GM12878 (cell line): ENCODE data around the gene TMEM52B. TPM values are rescaled to one million over a fixed set of nuclear protein-coding genes. Genes with fewer than 3 reads are reported as not detected.

Source experiments
- ATAC-seq: fragments of 200-7000 bp; cut with Tn5 transposase; 3 replicates; pipeline ENCODE4 v1.9.1; 2020; ENCODE audit warnings: mild to moderate bottlenecking, moderate library complexity
- BruUV-seq: library from RNA; stranded (reverse); fragments of 400-500 nt; replicated peaks from 2 replicates; lab custom pipeline; 2021; lab: Mats Ljungman, UMichigan
- CTCF ChIA-PET: fragments of 300-600 bp; sonication (Branson Sonifier 250); formaldehyde crosslinking; extraction: SDS; loops from one replicate; lab custom pipeline; 2021; ENCODE audit warnings: inconsistent platforms; lab: Yijun Ruan, JAX
- POLR2A ChIA-PET: fragments of 350-600 bp; formaldehyde crosslinking; extraction: SDS; loops from one replicate; lab custom pipeline; 2021; ENCODE audit warnings: inconsistent platforms; lab: Charles Lee
- RAD21 ChIA-PET: fragments of 300-600 bp; sonication (Branson Sonifier 250); formaldehyde crosslinking; loops from one replicate; lab custom pipeline; 2023; ENCODE audit warnings: antibody characterized with exemption; ENCODE audit not compliant: unreplicated experiment; lab: Charles Lee
- SMC1A ChIA-PET: fragments of 300-600 bp; sonication (Branson Sonifier 250); formaldehyde crosslinking; loops from one replicate; lab custom pipeline; 2023; ENCODE audit not compliant: unreplicated experiment, uncharacterized antibody; lab: Charles Lee
- DNase-seq: peaks from one replicate; pipeline ENCODE4 v3.0.0-alpha.2; 2011; ENCODE audit warnings: low read depth, low spot score
- FAIRE-seq: peaks from 3 replicates; lab custom pipeline; 2011; peaks lifted over from hg19 to GRCh38; lab: Jason Lieb, UNC
- H2AFZ ChIP-seq: 2 replicates; pipeline ENCODE4 v1.6.0; 2011; ENCODE audit warnings: low read depth, low read length, control low read depth; ENCODE audit not compliant: control insufficient read depth
- H3K27ac ChIP-seq: 2 replicates; pipeline ENCODE4 v1.5.1; 2011; ENCODE audit warnings: control low read depth; ENCODE audit not compliant: control insufficient read depth, insufficient read depth
- H3K27me3 ChIP-seq, 2 experiments: replicated peaks in 1 of 2; 2 replicates each; pipeline versions ENCODE4 v1.6.0 to v1.6.1; 2011; ENCODE audit warnings: low read length in 1 of 2; ENCODE audit not compliant: control insufficient read depth in 2 of 2, insufficient read depth in 2 of 2
- H3K36me3 ChIP-seq, 2 experiments: 2 replicates each; pipeline ENCODE4 v1.5.1; 2011; ENCODE audit warnings: low read length in 1 of 2; ENCODE audit not compliant: control insufficient read depth in 2 of 2, insufficient read depth in 2 of 2
- H3K4me1 ChIP-seq: 2 replicates; pipeline ENCODE4 v1.6.1; 2011; ENCODE audit warnings: mild to moderate bottlenecking, low read length, moderate library complexity, mixed read lengths; ENCODE audit not compliant: control insufficient read depth, insufficient read depth
- H3K4me2 ChIP-seq: 2 replicates; pipeline ENCODE4 v1.6.0; 2011; ENCODE audit warnings: control low read depth; ENCODE audit not compliant: control insufficient read depth, insufficient read depth
- H3K4me3 ChIP-seq: fragments of 200-600 bp; sonication (generic); 2 replicates; pipeline ENCODE4 v1.5.1; 2016
- H3K79me2 ChIP-seq: 2 replicates; pipeline ENCODE4 v1.6.0; 2011; ENCODE audit warnings: low read length; ENCODE audit not compliant: control insufficient read depth, insufficient read depth
- H3K9ac ChIP-seq: 2 replicates; pipeline ENCODE4 v1.8.0; 2011; ENCODE audit warnings: low read length, control low read depth, mixed read lengths; ENCODE audit not compliant: control insufficient read depth, insufficient read depth
- H3K9me3 ChIP-seq: replicated peaks from 3 replicates; pipeline ENCODE4 v1.5.1; 2011; ENCODE audit warnings: mild to moderate bottlenecking, low read length; ENCODE audit not compliant: control insufficient read depth, insufficient read depth
- H4K20me1 ChIP-seq: 2 replicates; pipeline ENCODE4 v1.6.0; 2011; ENCODE audit not compliant: control insufficient read depth, insufficient read depth
- JUND ChIP-seq: IDR thresholded peaks from 2 replicates; pipeline ENCODE4 v1.6.1; 2012; ENCODE audit warnings: low read depth, mild to moderate bottlenecking, low read length, improper control_type of control experiment, moderate library complexity
- NBN ChIP-seq: fragments of 450-650 bp; IDR thresholded peaks from 2 replicates; pipeline ENCODE4 v1.6.1; 2016
- RAD51 ChIP-seq: fragments of 450-650 bp; IDR thresholded peaks from 2 replicates; pipeline ENCODE4 v1.6.1; 2016; ENCODE audit warnings: moderate library complexity, mild to moderate bottlenecking, inconsistent platforms
- WGBS: methylation state at CpG from one replicate; pipeline ENCODE4 v1.1.6; 2016; ENCODE audit warnings: low lambda C conversion rate; ENCODE audit not compliant: insufficient replicate concordance, insufficient coverage; ENCODE audit errors: missing lambda C conversion rate; 5-methylcytosine and 5-hydroxymethylcytosine counted together
- in situ Hi-C: fragments of 300-500 bp; cut with MboI; formaldehyde crosslinking; loops from 9 replicates; pipeline ENCODE4 v1.14.3; 2018; ENCODE audit warnings: mixed read lengths
- intact Hi-C: fragments of 100-400 bp; cut with micrococcal nuclease; formaldehyde crosslinking; loops from one replicate; pipeline ENCODE4 v1.14.2; 2022; ENCODE audit not compliant: unreplicated experiment
- polyA plus RNA-seq, 11 experiments: library from polyadenylated mRNA; depleted of rRNA in 4 of 11; unstranded in 6 of 11; stranded (reverse) in 5 of 11; fragments of >200 nt; fragmentation: Nextera tagmentation in 4 of 11; fragmentation: Illumina TruSeq in 1 of 11; extraction: Ambion mirVana in 4 of 11; extraction: Trizol in 1 of 11; gene quantifications; 1 replicate in 1 of 11; 2 replicates in 10 of 11; pipeline versions ENCODE4 v1.2.1 to v1.2.3, GENCODE V29; 2011 to 2016; ENCODE audit warnings: inconsistent platforms in 2 of 11, missing spikeins in 2 of 11, low read depth in 1 of 11
- total RNA-seq, 4 experiments: library from RNA; depleted of rRNA in 3 of 4; stranded (reverse); fragments of >200 nt in 3 of 4; fragmentation: Illumina TruSeq in 1 of 4; extraction: Trizol in 1 of 4; gene quantifications; 2 replicates each; pipeline versions ENCODE4 v1.2.1 to v1.2.3, GENCODE V29; 2013 to 2021
- TF ChIP-seq, protein P1 (sequence below): fragments of 450-650 bp; IDR thresholded peaks from 2 replicates; pipeline ENCODE4 v1.6.1; 2017; ENCODE audit warnings: antibody characterized with exemption, mild to moderate bottlenecking, moderate library complexity
- TF ChIP-seq, protein P2 (sequence below): fragments of 450-650 bp; IDR thresholded peaks from 2 replicates; pipeline ENCODE4 v1.6.1; 2017; ENCODE audit warnings: mild to moderate bottlenecking
- TF ChIP-seq, protein P3 (sequence below): IDR thresholded peaks from 2 replicates; pipeline ENCODE4 v1.6.1; 2011; ENCODE audit warnings: borderline replicate concordance, low read depth, mild to moderate bottlenecking, moderate library complexity, low read length; ENCODE audit not compliant: insufficient read depth, poor library complexity, severe bottlenecking

Gene TMEM52B
- total and polyA plus RNA-seq, 10 of the 15 experiments (the other 5 are each of a cell fraction or from before 2014, with no cell fraction given) = not detected

DNA sequence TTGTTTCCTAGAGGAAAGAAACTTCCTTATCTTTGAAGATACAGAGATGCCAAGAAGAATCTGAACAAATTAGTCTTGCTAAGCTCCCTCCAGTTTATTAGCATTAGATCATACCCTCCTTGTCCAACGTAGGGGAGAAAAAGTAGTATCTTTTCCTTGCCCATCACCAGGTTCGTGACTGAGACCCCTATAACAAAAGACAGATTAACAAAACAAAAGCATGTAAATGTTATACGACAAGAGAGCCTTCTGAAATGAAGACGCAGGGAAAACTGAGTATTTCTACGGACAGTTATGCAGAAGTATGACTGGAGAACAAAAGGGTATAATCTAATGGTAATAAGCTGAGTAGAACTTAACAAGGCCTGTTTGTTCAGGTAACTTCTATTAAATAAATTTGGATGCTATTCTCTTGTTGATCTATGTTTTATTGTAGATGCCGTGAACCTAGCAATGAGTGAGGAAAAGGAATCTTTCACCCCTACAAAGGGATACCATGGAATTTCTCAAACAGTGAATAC, 45.9 kb upstream of the TMEM52B start:
- Histone ChIP-seq H3K4me3 (no peak overlapping the region), H3K9ac (no peak overlapping the region), H3K27ac (no peak overlapping the region), H3K79me2 (no peaks in the 10 kb centered on the region), H3K36me3 (no peaks in the 10 kb centered on the region), H3K4me1 (peaks cover 8% of the 10 kb centered on the region; the same call in 1 of the 2 replicates), H2AFZ (no peak overlapping the region), H3K27me3 (no peaks in the 10 kb centered on the region; a peak in 2 of 4 replicates), H3K4me2 (no peak overlapping the region), H4K20me1 (no peaks in the 10 kb centered on the region), H3K9me3 (peaks cover 5% of the 10 kb centered on the region; the same call in 2 of the 3 replicates)
- intact Hi-C loops = loop anchor here (5.0 kb wide), 1 partner anchor 186 kb away; no protein-coding TSS in a partner anchor
- DNase-seq (no peak), ATAC-seq (no peak), FAIRE-seq (no peak)
- in situ Hi-C loops = no loop called here
- BruUV-seq = no TSS peak
- ChIA-PET CTCF (no interaction called here), POLR2A (no interaction called here), RAD21 (no interaction called here), SMC1A (interaction anchor here (1.2 kb wide), 1 partner anchor 10 kb away, joined by 3 read pairs; no protein-coding TSS in a partner anchor)
- 64% methylated on average over 6 of the region's 6 CpGs for WGBS
- TF ChIP-seq, protein P1, sequence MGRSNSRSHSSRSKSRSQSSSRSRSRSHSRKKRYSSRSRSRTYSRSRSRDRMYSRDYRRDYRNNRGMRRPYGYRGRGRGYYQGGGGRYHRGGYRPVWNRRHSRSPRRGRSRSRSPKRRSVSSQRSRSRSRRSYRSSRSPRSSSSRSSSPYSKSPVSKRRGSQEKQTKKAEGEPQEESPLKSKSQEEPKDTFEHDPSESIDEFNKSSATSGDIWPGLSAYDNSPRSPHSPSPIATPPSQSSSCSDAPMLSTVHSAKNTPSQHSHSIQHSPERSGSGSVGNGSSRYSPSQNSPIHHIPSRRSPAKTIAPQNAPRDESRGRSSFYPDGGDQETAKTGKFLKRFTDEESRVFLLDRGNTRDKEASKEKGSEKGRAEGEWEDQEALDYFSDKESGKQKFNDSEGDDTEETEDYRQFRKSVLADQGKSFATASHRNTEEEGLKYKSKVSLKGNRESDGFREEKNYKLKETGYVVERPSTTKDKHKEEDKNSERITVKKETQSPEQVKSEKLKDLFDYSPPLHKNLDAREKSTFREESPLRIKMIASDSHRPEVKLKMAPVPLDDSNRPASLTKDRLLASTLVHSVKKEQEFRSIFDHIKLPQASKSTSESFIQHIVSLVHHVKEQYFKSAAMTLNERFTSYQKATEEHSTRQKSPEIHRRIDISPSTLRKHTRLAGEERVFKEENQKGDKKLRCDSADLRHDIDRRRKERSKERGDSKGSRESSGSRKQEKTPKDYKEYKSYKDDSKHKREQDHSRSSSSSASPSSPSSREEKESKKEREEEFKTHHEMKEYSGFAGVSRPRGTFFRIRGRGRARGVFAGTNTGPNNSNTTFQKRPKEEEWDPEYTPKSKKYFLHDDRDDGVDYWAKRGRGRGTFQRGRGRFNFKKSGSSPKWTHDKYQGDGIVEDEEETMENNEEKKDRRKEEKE = no peak
- TF ChIP-seq NBN = no peak

DNA sequence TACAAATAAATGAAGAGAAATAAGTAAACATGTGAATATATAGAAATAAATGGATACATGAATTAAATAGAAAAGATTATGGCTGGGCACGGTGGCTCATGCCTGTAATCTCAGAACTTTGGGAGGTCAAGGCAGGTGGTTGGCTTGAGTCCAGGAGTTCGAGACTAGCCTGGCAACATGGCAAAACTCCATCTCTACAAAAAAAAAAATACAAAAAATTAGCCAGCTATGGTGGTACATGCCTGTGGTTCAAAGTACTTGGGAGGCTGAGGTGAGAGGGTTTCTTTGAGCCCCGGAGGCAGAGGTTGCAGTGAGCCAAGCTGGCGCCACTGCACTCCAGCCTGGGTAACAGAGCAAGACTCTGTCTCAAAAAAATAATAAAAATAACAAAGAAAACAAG, 43.7 kb upstream of the TMEM52B start:
- intact Hi-C loops = no loop called here

More for the DNA sequence above, 43.7 kb upstream of the TMEM52B start:
- Histone ChIP-seq H3K27ac (no peak overlapping the region), H3K9me3 (no peaks in the 10 kb centered on the region), H3K36me3 (no peaks in the 10 kb centered on the region), H3K4me1 (peaks cover 4% of the 10 kb centered on the region; the same call in 1 of the 2 replicates), H3K4me2 (no peak overlapping the region), H3K4me3 (no peak overlapping the region), H2AFZ (no peak overlapping the region), H3K9ac (no peak overlapping the region), H3K79me2 (no peaks in the 10 kb centered on the region), H4K20me1 (no peaks in the 10 kb centered on the region), H3K27me3 (no peaks in the 10 kb centered on the region; a peak in 2 of 4 replicates)
- ChIA-PET SMC1A (interaction anchor here (0.9 kb wide), 1 partner anchor 19 kb away, joined by 4 read pairs; no protein-coding TSS in a partner anchor), POLR2A (no interaction called here), CTCF (interaction anchor here (1.8 to 2.0 kb wide), 3 partner anchors 18 to 392 kb away, joined by 4 to 8 read pairs (median 5); no protein-coding TSS in a partner anchor), RAD21 (no interaction called here)
- DNase-seq (no peak), ATAC-seq (no peak), FAIRE-seq (no peak)
- TF ChIP-seq RAD51 = no peak
- TF ChIP-seq, protein P2, sequence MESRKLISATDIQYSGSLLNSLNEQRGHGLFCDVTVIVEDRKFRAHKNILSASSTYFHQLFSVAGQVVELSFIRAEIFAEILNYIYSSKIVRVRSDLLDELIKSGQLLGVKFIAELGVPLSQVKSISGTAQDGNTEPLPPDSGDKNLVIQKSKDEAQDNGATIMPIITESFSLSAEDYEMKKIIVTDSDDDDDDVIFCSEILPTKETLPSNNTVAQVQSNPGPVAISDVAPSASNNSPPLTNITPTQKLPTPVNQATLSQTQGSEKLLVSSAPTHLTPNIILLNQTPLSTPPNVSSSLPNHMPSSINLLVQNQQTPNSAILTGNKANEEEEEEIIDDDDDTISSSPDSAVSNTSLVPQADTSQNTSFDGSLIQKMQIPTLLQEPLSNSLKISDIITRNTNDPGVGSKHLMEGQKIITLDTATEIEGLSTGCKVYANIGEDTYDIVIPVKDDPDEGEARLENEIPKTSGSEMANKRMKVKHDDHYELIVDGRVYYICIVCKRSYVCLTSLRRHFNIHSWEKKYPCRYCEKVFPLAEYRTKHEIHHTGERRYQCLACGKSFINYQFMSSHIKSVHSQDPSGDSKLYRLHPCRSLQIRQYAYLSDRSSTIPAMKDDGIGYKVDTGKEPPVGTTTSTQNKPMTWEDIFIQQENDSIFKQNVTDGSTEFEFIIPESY = no peak
- no peak for TF ChIP-seq JUND
- TF ChIP-seq, protein P3, sequence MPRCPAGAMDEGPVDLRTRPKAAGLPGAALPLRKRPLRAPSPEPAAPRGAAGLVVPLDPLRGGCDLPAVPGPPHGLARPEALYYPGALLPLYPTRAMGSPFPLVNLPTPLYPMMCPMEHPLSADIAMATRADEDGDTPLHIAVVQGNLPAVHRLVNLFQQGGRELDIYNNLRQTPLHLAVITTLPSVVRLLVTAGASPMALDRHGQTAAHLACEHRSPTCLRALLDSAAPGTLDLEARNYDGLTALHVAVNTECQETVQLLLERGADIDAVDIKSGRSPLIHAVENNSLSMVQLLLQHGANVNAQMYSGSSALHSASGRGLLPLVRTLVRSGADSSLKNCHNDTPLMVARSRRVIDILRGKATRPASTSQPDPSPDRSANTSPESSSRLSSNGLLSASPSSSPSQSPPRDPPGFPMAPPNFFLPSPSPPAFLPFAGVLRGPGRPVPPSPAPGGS = no peak
- no TSS peak for BruUV-seq
- in situ Hi-C loops = no loop called here
- WGBS = 30% methylated on average over 4 of the region's 4 CpGs
